ENCODE measurements around the gene MID1IP1. TPM values are rescaled to one million over a fixed set of nuclear protein-coding genes. Genes with fewer than 3 reads are reported as not detected.

Gene MID1IP1
- total and polyA plus RNA-seq, 2 of the 13 experiments (the other 11 are each of a cell fraction or from before 2014, with no cell fraction given) = 35.7 to 36.1 TPM

DNA sequence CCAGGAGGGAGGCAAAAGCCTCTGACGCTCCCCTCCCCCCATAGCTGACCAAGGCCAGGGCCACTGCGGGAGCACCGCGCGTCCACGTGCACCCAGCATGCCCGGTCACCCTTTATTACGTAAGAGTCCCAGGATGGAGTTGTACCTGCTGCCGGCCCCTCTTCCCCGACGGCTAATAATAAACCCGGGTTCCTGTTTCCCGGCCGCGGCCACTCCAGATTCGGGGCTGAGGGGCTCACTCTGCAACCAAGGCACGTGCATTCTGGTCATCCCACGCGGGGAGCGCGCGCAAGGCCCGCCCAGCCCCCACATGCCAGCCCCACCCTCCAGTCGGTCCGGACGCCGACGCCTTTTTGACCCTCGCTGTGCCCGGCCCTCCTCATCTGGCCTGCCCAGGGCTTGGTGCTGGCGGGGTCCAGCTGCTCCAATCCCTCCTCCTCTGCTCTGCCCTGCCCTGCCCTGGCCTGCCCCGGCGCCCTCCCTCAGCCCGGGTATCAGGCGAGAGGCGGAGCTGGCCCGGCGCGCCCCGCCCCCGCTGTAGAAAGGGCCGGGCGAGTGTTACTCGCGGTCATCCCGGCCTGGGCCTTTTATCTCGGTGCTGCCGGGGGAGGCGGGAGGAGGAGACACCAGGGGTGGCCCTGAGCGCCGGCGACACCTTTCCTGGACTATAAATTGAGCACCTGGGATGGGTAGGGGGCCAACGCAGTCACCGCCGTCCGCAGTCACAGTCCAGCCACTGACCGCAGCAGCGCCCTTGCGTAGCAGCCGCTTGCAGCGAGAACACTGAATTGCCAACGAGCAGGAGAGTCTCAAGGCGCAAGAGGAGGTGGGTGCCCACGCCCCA lies 2.6 kb downstream of the MID1IP1 start (continued):
- TF ChIP-seq SYNCRIP (IDR thresholded peaks at IDR 0.05; ENCODE audit: insufficient read depth, low read depth, low read length) = no peak
- peak; percentile 64; the same call in 1 of the 2 replicates for TF ChIP-seq ZSCAN30 (CRISPR knock-in tag; IDR thresholded peaks at IDR 0.05)
- TF ChIP-seq MED8 (CRISPR knock-in tag; IDR thresholded peaks at IDR 0.05; ENCODE audit: insufficient replicate concordance) = no peak
- TF ChIP-seq, protein P1, sequence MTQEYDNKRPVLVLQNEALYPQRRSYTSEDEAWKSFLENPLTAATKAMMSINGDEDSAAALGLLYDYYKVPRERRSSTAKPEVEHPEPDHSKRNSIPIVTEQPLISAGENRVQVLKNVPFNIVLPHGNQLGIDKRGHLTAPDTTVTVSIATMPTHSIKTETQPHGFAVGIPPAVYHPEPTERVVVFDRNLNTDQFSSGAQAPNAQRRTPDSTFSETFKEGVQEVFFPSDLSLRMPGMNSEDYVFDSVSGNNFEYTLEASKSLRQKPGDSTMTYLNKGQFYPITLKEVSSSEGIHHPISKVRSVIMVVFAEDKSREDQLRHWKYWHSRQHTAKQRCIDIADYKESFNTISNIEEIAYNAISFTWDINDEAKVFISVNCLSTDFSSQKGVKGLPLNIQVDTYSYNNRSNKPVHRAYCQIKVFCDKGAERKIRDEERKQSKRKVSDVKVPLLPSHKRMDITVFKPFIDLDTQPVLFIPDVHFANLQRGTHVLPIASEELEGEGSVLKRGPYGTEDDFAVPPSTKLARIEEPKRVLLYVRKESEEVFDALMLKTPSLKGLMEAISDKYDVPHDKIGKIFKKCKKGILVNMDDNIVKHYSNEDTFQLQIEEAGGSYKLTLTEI (CRISPR knock-in tag; conservative IDR thresholded peaks at IDR 0.05) = no peak
- peak; percentile 19; the same call in 1 of the 2 replicates for TF ChIP-seq IRX3 (CRISPR knock-in tag; IDR thresholded peaks at IDR 0.05; ENCODE audit: borderline replicate concordance, low read depth)
- no peak for TF ChIP-seq ZNF678 (CRISPR knock-in tag; IDR thresholded peaks at IDR 0.05)
- TF ChIP-seq ZNF816 (CRISPR knock-in tag; IDR thresholded peaks at IDR 0.05; ENCODE audit: borderline replicate concordance) = peak; percentile 48
- TF ChIP-seq, protein P2, sequence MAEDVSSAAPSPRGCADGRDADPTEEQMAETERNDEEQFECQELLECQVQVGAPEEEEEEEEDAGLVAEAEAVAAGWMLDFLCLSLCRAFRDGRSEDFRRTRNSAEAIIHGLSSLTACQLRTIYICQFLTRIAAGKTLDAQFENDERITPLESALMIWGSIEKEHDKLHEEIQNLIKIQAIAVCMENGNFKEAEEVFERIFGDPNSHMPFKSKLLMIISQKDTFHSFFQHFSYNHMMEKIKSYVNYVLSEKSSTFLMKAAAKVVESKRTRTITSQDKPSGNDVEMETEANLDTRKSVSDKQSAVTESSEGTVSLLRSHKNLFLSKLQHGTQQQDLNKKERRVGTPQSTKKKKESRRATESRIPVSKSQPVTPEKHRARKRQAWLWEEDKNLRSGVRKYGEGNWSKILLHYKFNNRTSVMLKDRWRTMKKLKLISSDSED (CRISPR knock-in tag; IDR thresholded peaks at IDR 0.05) = no peak
- peak; percentile 63; the same call in 1 of the 2 replicates for TF ChIP-seq NCOR1 (IDR thresholded peaks at IDR 0.05; ENCODE audit: borderline replicate concordance, low read length)
- TF ChIP-seq, protein P3, sequence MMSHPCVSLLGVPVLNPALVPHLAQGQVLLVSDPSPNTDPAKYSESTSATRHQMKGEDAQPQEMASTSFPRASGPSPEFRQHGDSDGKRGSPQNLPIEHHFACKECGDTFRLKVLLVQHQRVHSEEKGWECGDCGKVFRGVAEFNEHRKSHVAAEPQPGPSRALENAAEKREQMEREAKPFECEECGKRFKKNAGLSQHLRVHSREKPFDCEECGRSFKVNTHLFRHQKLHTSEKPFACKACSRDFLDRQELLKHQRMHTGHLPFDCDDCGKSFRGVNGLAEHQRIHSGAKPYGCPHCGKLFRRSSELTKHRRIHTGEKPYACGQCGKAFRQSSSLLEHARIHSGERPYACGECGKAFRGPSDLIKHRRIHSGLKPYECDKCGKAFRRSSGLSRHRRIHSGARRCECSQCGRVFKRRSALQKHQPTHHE (CRISPR knock-in tag; IDR thresholded peaks at IDR 0.05; ENCODE audit: borderline replicate concordance) = no peak; the same call in 1 of the 2 replicates
- TF ChIP-seq, protein P4, sequence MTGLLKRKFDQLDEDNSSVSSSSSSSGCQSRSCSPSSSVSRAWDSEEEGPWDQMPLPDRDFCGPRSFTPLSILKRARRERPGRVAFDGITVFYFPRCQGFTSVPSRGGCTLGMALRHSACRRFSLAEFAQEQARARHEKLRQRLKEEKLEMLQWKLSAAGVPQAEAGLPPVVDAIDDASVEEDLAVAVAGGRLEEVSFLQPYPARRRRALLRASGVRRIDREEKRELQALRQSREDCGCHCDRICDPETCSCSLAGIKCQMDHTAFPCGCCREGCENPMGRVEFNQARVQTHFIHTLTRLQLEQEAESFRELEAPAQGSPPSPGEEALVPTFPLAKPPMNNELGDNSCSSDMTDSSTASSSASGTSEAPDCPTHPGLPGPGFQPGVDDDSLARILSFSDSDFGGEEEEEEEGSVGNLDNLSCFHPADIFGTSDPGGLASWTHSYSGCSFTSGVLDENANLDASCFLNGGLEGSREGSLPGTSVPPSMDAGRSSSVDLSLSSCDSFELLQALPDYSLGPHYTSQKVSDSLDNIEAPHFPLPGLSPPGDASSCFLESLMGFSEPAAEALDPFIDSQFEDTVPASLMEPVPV (CRISPR knock-in tag; IDR thresholded peaks at IDR 0.05) = peak; percentile 36; the same call in 1 of the 2 replicates
- TF ChIP-seq, protein P5, sequence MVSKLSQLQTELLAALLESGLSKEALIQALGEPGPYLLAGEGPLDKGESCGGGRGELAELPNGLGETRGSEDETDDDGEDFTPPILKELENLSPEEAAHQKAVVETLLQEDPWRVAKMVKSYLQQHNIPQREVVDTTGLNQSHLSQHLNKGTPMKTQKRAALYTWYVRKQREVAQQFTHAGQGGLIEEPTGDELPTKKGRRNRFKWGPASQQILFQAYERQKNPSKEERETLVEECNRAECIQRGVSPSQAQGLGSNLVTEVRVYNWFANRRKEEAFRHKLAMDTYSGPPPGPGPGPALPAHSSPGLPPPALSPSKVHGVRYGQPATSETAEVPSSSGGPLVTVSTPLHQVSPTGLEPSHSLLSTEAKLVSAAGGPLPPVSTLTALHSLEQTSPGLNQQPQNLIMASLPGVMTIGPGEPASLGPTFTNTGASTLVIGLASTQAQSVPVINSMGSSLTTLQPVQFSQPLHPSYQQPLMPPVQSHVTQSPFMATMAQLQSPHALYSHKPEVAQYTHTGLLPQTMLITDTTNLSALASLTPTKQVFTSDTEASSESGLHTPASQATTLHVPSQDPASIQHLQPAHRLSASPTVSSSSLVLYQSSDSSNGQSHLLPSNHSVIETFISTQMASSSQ (IDR thresholded peaks at IDR 0.05; ENCODE audit: low read depth) = peak; percentile 64
- TF ChIP-seq, protein P5 (CRISPR knock-in tag; IDR thresholded peaks at IDR 0.05; ENCODE audit: borderline replicate concordance) = peak; percentile 80; the same call in 1 of the 2 replicates
- TF ChIP-seq, protein P6, sequence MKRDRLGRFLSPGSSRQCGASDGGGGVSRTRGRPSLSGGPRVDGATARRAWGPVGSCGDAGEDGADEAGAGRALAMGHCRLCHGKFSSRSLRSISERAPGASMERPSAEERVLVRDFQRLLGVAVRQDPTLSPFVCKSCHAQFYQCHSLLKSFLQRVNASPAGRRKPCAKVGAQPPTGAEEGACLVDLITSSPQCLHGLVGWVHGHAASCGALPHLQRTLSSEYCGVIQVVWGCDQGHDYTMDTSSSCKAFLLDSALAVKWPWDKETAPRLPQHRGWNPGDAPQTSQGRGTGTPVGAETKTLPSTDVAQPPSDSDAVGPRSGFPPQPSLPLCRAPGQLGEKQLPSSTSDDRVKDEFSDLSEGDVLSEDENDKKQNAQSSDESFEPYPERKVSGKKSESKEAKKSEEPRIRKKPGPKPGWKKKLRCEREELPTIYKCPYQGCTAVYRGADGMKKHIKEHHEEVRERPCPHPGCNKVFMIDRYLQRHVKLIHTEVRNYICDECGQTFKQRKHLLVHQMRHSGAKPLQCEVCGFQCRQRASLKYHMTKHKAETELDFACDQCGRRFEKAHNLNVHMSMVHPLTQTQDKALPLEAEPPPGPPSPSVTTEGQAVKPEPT (CRISPR knock-in tag; IDR thresholded peaks at IDR 0.05; ENCODE audit: low read depth) = no peak
